Measurements from ENCODE around the gene COX7A1.

DNA sequence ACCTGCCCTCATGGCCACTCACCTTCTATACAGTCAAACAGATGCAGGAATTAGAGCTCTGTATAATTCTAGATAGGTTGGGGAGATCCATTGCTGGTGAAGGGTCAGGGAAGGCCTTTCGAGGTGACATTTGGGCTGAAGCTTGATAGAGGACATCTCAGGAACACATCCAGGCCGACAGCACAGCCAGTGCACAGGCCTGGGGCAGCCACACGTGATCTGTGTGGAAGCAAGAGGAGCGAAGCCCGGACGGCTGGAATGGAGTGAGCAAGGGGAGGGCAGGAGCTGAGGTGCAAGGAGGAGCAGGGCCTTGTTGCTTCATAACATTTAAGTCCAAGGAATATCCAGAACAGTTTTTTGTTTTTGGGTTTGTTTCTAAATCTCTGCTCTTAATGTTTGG is 45.8 kb downstream of the COX7A1 start:
- TF ChIP-seq, protein P1, sequence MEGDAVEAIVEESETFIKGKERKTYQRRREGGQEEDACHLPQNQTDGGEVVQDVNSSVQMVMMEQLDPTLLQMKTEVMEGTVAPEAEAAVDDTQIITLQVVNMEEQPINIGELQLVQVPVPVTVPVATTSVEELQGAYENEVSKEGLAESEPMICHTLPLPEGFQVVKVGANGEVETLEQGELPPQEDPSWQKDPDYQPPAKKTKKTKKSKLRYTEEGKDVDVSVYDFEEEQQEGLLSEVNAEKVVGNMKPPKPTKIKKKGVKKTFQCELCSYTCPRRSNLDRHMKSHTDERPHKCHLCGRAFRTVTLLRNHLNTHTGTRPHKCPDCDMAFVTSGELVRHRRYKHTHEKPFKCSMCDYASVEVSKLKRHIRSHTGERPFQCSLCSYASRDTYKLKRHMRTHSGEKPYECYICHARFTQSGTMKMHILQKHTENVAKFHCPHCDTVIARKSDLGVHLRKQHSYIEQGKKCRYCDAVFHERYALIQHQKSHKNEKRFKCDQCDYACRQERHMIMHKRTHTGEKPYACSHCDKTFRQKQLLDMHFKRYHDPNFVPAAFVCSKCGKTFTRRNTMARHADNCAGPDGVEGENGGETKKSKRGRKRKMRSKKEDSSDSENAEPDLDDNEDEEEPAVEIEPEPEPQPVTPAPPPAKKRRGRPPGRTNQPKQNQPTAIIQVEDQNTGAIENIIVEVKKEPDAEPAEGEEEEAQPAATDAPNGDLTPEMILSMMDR (IDR thresholded peaks at IDR 0.05; ENCODE audit: low read depth, low read length, poor library complexity, severe bottlenecking): no peak
- TF ChIP-seq EZH2phosphoT487 (IDR thresholded peaks at IDR 0.05; ENCODE audit: borderline replicate concordance, low read length): no peak
